ENCODE data around the gene MYO3B. TPM values are rescaled to one million over a fixed set of nuclear protein-coding genes. Genes with fewer than 3 reads are reported as not detected.

The MYO3B gene
- total RNA-seq, 1 experiment from 2014 or later = 0.50 TPM

DNA sequence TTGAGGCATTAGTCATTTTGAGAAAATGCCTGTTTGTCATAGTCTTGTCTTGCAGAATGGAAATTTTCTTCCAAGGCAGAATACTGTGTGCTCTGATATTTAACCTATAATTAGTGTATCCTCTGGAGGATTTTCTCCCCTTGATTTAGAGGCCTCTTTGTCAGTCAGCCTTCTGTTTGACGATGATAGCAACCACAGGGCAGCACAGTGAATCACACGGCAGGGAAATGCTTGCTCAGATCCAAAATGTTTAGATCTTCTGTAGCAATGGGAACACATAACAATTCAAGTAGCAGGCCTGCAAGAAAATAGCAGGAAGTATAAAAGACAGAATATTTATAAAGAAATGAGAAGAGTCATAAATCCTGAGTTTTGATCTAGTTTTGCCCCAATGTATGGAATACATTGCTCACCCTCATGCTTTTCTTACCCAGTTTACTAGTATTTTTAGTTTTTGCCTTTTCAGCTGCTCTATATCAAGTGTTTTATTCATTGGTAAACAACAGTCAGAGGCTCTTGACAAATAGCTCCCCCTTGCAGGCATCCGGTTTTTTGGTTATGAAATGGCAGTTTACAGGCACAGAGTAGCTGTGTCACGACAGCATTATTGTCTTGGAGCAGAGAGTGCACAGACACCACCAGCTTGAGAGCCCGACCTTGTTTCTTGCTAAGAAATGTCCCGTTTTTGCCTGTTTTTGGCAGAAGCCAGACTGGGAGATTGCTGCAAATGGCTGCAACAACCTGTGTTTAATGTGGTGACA lies 185.1 kb downstream of the MYO3B start (continued):
- TF ChIP-seq, protein P1, sequence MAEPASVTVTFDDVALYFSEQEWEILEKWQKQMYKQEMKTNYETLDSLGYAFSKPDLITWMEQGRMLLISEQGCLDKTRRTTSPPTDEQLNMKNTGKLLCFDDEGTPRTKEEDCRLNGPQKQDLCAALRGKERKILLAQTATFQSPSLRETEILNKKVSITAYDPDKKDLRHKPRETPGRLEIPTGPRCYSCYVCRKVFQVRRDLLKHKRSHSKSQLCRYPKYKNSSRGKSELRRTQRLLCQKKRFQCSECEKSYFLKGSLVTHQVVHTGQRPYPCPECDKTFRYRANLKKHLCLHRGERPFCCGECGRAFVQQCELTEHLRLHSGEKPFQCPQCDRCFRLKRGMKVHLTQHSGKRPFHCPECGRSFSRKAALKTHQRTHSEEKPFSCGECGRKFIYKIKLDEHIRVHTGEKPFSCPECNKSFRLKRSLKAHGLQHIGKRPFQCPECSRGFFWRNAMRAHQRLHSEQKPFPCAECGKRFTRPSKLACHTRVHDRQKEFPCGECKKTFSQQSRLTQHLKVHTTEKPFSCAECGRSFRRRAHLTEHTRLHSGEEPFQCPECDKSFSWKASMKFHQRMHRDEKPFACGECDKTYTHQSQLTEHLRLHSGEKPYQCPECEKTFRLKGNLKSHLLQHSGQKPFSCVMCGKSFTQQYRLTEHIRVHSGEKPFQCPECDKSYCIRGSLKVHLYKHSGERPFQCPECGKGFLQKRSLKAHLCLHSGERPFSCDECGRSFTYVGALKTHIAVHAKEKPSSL (CRISPR knock-in tag; conservative IDR thresholded peaks at IDR 0.05) = no peak
- TF ChIP-seq ZNF263 (CRISPR knock-in tag; IDR thresholded peaks at IDR 0.05; ENCODE audit: low read depth) (no peak), RORB (CRISPR knock-in tag; IDR thresholded peaks at IDR 0.05) (no peak), TP53 (CRISPR knock-in tag; IDR thresholded peaks at IDR 0.05) (no peak), CBFB (CRISPR knock-in tag; IDR thresholded peaks at IDR 0.05; ENCODE audit: low read depth) (no peak)
- TF ChIP-seq, protein P2, sequence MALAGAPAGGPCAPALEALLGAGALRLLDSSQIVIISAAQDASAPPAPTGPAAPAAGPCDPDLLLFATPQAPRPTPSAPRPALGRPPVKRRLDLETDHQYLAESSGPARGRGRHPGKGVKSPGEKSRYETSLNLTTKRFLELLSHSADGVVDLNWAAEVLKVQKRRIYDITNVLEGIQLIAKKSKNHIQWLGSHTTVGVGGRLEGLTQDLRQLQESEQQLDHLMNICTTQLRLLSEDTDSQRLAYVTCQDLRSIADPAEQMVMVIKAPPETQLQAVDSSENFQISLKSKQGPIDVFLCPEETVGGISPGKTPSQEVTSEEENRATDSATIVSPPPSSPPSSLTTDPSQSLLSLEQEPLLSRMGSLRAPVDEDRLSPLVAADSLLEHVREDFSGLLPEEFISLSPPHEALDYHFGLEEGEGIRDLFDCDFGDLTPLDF (CRISPR knock-in tag; IDR thresholded peaks at IDR 0.05) = no peak

DNA sequence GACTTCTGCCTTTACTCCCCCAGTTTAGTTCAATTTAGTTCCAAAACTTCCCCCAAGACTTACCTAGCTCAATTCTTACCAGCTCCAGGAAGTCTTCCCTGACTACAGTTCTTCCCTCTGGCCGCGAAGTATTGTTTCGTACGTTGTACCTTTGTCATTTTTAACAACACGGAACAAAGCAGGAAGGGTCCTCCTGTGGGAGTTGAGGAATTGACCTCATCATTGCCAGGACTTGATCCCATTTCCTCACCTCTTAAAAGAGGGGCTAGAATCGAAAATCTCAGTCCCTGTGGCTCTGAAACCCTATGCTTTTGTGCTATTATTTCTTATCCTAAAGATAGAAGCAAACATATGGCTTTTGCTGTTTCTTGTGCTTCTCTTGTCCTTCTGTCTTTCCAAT lies 187.1 kb downstream of the MYO3B start:
- peaks cover 4% of the 10 kb centered on the region; the same call in 1 of the 2 replicates for H3K9me3 Mint-ChIP-seq
- H3K4me3 Mint-ChIP-seq = no peak overlapping the region
- H3K4me1 Mint-ChIP-seq = peaks cover 71% of the 10 kb centered on the region
- POLR2A ChIA-PET = no interaction called here
- TF ChIP-seq, protein P3, sequence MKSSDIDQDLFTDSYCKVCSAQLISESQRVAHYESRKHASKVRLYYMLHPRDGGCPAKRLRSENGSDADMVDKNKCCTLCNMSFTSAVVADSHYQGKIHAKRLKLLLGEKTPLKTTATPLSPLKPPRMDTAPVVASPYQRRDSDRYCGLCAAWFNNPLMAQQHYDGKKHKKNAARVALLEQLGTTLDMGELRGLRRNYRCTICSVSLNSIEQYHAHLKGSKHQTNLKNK (CRISPR knock-in tag; IDR thresholded peaks at IDR 0.05) = no peak
- TF ChIP-seq SOX15 (CRISPR knock-in tag; IDR thresholded peaks at IDR 0.05) (no peak), FOXJ3 (CRISPR knock-in tag; IDR thresholded peaks at IDR 0.05; ENCODE audit: borderline replicate concordance) (no peak), MXD4 (CRISPR knock-in tag; IDR thresholded peaks at IDR 0.05; ENCODE audit: borderline replicate concordance) (no peak), ZNF263 (CRISPR knock-in tag; IDR thresholded peaks at IDR 0.05; ENCODE audit: low read depth) (no peak), ZNF138 (CRISPR knock-in tag; conservative IDR thresholded peaks at IDR 0.05) (no peak), ELF4 (CRISPR knock-in tag; IDR thresholded peaks at IDR 0.05; ENCODE audit: low read depth) (no peak)
- TF ChIP-seq, protein P4, sequence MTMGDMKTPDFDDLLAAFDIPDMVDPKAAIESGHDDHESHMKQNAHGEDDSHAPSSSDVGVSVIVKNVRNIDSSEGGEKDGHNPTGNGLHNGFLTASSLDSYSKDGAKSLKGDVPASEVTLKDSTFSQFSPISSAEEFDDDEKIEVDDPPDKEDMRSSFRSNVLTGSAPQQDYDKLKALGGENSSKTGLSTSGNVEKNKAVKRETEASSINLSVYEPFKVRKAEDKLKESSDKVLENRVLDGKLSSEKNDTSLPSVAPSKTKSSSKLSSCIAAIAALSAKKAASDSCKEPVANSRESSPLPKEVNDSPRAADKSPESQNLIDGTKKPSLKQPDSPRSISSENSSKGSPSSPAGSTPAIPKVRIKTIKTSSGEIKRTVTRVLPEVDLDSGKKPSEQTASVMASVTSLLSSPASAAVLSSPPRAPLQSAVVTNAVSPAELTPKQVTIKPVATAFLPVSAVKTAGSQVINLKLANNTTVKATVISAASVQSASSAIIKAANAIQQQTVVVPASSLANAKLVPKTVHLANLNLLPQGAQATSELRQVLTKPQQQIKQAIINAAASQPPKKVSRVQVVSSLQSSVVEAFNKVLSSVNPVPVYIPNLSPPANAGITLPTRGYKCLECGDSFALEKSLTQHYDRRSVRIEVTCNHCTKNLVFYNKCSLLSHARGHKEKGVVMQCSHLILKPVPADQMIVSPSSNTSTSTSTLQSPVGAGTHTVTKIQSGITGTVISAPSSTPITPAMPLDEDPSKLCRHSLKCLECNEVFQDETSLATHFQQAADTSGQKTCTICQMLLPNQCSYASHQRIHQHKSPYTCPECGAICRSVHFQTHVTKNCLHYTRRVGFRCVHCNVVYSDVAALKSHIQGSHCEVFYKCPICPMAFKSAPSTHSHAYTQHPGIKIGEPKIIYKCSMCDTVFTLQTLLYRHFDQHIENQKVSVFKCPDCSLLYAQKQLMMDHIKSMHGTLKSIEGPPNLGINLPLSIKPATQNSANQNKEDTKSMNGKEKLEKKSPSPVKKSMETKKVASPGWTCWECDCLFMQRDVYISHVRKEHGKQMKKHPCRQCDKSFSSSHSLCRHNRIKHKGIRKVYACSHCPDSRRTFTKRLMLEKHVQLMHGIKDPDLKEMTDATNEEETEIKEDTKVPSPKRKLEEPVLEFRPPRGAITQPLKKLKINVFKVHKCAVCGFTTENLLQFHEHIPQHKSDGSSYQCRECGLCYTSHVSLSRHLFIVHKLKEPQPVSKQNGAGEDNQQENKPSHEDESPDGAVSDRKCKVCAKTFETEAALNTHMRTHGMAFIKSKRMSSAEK (CRISPR knock-in tag; IDR thresholded peaks at IDR 0.05; ENCODE audit: borderline replicate concordance) = no peak
- TF ChIP-seq, protein P5, sequence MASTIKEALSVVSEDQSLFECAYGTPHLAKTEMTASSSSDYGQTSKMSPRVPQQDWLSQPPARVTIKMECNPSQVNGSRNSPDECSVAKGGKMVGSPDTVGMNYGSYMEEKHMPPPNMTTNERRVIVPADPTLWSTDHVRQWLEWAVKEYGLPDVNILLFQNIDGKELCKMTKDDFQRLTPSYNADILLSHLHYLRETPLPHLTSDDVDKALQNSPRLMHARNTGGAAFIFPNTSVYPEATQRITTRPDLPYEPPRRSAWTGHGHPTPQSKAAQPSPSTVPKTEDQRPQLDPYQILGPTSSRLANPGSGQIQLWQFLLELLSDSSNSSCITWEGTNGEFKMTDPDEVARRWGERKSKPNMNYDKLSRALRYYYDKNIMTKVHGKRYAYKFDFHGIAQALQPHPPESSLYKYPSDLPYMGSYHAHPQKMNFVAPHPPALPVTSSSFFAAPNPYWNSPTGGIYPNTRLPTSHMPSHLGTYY (CRISPR knock-in tag; IDR thresholded peaks at IDR 0.05) = no peak
- TF ChIP-seq, protein P6, sequence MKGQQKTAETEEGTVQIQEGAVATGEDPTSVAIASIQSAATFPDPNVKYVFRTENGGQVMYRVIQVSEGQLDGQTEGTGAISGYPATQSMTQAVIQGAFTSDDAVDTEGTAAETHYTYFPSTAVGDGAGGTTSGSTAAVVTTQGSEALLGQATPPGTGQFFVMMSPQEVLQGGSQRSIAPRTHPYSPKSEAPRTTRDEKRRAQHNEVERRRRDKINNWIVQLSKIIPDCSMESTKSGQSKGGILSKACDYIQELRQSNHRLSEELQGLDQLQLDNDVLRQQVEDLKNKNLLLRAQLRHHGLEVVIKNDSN (CRISPR knock-in tag; IDR thresholded peaks at IDR 0.05) = no peak
- peaks cover 5% of the 10 kb centered on the region for H3K27me3 Mint-ChIP-seq (ENCODE audit: low read depth)
- no peak overlapping the region for H3K27ac Mint-ChIP-seq
- no peaks in the 10 kb centered on the region for H3K36me3 Mint-ChIP-seq
- DNase-seq (ENCODE audit: low spot score) (no peak), ATAC-seq (no peak)
- CTCF ChIA-PET = interaction anchor here (0.9 to 1.9 kb wide), 4 partner anchors 101 to 563 kb away, joined by 3 to 8 read pairs (median 3); partner anchors contain the start of gene GAD1

All from WTC11 (cell line).